ENCODE data around the gene KLHDC3. TPM values are rescaled to one million over a fixed set of nuclear protein-coding genes. Genes with fewer than 3 reads are reported as not detected.

The KLHDC3 gene
- total and polyA plus RNA-seq, 10 of the 15 experiments (the other 5 are each of a cell fraction or from before 2014, with no cell fraction given) = 2.4 to 102 (median 55.4) TPM

DNA sequence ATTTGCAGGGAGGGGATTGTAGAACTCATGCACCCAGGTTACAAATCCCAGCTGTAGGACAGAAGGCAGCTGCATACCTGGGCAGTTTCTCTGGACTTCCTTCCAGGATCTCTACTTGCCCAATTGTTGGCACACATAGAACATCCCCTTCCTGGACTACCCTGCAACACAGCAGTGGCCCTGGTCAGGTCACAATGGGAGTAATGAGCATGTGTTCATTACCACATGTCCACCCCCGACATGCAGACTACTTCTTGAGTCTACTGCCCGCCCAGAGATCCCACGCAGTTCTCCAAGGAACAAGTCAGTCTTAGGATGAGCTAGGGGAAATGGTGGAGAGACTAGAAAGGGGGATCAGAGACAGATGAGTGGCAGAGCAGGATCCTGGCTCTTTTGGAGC is 40.1 kb upstream of the KLHDC3 start:
- no peak overlapping the region for H3K4me2 ChIP-seq (ENCODE audit: control insufficient read depth, insufficient read depth)
- no peak overlapping the region for H3K4me3 ChIP-seq
- no peak overlapping the region for H2AFZ ChIP-seq (ENCODE audit: control insufficient read depth, low read depth, low read length)
- intact Hi-C loops (cut with micrococcal nuclease; ENCODE audit: unreplicated experiment) (no loop called here), in situ Hi-C loops (cut with MboI) (no loop called here)
- H3K4me1 ChIP-seq (ENCODE audit: control insufficient read depth, insufficient read depth, low read length) = peaks cover 3% of the 10 kb centered on the region
- ChIA-PET SMC1A (ENCODE audit: uncharacterized antibody, unreplicated experiment) (interaction anchor here (2.2 kb wide), 1 partner anchor 10 kb away, joined by 8 read pairs; the partner anchor contains the start of gene PPP2R5D), RAD21 (ENCODE audit: unreplicated experiment) (interaction anchor here (0.6 to 1.1 kb wide), 2 partner anchors 9 to 184 kb away, joined by 3 to 4 read pairs; no protein-coding TSS in a partner anchor), CTCF (interaction anchor here (0.6 kb wide), 2 partner anchors 66 to 161 kb away, joined by 3 to 4 read pairs; no protein-coding TSS in a partner anchor), POLR2A (no interaction called here)
- FAIRE-seq = no peak
- no peaks in the 10 kb centered on the region for H3K27me3 ChIP-seq (replicated peaks in 1 of 2; ENCODE audit: control insufficient read depth in 2 of 2, insufficient read depth in 2 of 2, low read length in 1 of 2)
- no peaks in the 10 kb centered on the region for H3K9me3 ChIP-seq (replicated peaks; ENCODE audit: control insufficient read depth, insufficient read depth, low read length)
- BruUV-seq (replicated peaks) = no TSS peak
- no peak for DNase-seq (ENCODE audit: low read depth, low spot score)
- no peak overlapping the region for H3K9ac ChIP-seq (ENCODE audit: control insufficient read depth, insufficient read depth, low read length)
- WGBS (ENCODE audit: insufficient coverage, insufficient replicate concordance, low lambda C conversion rate, missing lambda C conversion rate) = 95% methylated on average over 3 of the region's 3 CpGs
- H3K36me3 ChIP-seq (ENCODE audit: control insufficient read depth in 2 of 2, insufficient read depth in 2 of 2, low read length in 1 of 2) = no peaks in the 10 kb centered on the region; a peak in 1 of 4 replicates
- no peak for ATAC-seq
- peaks cover 19% of the 10 kb centered on the region for H3K79me2 ChIP-seq (ENCODE audit: control insufficient read depth, insufficient read depth, low read length)
- H3K27ac ChIP-seq (ENCODE audit: control insufficient read depth, insufficient read depth) = no peak overlapping the region
- H4K20me1 ChIP-seq (ENCODE audit: control insufficient read depth, insufficient read depth) = no peaks in the 10 kb centered on the region
- TF ChIP-seq, protein P1, sequence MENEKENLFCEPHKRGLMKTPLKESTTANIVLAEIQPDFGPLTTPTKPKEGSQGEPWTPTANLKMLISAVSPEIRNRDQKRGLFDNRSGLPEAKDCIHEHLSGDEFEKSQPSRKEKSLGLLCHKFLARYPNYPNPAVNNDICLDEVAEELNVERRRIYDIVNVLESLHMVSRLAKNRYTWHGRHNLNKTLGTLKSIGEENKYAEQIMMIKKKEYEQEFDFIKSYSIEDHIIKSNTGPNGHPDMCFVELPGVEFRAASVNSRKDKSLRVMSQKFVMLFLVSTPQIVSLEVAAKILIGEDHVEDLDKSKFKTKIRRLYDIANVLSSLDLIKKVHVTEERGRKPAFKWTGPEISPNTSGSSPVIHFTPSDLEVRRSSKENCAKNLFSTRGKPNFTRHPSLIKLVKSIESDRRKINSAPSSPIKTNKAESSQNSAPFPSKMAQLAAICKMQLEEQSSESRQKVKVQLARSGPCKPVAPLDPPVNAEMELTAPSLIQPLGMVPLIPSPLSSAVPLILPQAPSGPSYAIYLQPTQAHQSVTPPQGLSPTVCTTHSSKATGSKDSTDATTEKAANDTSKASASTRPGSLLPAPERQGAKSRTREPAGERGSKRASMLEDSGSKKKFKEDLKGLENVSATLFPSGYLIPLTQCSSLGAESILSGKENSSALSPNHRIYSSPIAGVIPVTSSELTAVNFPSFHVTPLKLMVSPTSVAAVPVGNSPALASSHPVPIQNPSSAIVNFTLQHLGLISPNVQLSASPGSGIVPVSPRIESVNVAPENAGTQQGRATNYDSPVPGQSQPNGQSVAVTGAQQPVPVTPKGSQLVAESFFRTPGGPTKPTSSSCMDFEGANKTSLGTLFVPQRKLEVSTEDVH (IDR thresholded peaks at IDR 0.05; ENCODE audit: low read depth, partially characterized antibody) = no peak
- TF ChIP-seq, protein P2, sequence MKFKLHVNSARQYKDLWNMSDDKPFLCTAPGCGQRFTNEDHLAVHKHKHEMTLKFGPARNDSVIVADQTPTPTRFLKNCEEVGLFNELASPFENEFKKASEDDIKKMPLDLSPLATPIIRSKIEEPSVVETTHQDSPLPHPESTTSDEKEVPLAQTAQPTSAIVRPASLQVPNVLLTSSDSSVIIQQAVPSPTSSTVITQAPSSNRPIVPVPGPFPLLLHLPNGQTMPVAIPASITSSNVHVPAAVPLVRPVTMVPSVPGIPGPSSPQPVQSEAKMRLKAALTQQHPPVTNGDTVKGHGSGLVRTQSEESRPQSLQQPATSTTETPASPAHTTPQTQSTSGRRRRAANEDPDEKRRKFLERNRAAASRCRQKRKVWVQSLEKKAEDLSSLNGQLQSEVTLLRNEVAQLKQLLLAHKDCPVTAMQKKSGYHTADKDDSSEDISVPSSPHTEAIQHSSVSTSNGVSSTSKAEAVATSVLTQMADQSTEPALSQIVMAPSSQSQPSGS (IDR thresholded peaks at IDR 0.05; ENCODE audit: low read length) = no peak
- TF ChIP-seq HDAC6 (IDR thresholded peaks at IDR 0.05; ENCODE audit: unreplicated experiment) = no peak
- no peak for TF ChIP-seq BRCA1 (IDR thresholded peaks at IDR 0.05; ENCODE audit: low read depth, low read length)
- TF ChIP-seq, protein P3, sequence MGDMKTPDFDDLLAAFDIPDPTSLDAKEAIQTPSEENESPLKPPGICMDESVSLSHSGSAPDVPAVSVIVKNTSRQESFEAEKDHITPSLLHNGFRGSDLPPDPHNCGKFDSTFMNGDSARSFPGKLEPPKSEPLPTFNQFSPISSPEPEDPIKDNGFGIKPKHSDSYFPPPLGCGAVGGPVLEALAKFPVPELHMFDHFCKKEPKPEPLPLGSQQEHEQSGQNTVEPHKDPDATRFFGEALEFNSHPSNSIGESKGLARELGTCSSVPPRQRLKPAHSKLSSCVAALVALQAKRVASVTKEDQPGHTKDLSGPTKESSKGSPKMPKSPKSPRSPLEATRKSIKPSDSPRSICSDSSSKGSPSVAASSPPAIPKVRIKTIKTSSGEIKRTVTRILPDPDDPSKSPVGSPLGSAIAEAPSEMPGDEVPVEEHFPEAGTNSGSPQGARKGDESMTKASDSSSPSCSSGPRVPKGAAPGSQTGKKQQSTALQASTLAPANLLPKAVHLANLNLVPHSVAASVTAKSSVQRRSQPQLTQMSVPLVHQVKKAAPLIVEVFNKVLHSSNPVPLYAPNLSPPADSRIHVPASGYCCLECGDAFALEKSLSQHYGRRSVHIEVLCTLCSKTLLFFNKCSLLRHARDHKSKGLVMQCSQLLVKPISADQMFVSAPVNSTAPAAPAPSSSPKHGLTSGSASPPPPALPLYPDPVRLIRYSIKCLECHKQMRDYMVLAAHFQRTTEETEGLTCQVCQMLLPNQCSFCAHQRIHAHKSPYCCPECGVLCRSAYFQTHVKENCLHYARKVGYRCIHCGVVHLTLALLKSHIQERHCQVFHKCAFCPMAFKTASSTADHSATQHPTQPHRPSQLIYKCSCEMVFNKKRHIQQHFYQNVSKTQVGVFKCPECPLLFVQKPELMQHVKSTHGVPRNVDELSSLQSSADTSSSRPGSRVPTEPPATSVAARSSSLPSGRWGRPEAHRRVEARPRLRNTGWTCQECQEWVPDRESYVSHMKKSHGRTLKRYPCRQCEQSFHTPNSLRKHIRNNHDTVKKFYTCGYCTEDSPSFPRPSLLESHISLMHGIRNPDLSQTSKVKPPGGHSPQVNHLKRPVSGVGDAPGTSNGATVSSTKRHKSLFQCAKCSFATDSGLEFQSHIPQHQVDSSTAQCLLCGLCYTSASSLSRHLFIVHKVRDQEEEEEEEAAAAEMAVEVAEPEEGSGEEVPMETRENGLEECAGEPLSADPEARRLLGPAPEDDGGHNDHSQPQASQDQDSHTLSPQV (IDR thresholded peaks at IDR 0.05) = no peak
- TF ChIP-seq NR2C1 (IDR thresholded peaks at IDR 0.05) = no peak
- no peak for TF ChIP-seq TCF7 (IDR thresholded peaks at IDR 0.05; ENCODE audit: borderline replicate concordance)
- TF ChIP-seq, protein P4, sequence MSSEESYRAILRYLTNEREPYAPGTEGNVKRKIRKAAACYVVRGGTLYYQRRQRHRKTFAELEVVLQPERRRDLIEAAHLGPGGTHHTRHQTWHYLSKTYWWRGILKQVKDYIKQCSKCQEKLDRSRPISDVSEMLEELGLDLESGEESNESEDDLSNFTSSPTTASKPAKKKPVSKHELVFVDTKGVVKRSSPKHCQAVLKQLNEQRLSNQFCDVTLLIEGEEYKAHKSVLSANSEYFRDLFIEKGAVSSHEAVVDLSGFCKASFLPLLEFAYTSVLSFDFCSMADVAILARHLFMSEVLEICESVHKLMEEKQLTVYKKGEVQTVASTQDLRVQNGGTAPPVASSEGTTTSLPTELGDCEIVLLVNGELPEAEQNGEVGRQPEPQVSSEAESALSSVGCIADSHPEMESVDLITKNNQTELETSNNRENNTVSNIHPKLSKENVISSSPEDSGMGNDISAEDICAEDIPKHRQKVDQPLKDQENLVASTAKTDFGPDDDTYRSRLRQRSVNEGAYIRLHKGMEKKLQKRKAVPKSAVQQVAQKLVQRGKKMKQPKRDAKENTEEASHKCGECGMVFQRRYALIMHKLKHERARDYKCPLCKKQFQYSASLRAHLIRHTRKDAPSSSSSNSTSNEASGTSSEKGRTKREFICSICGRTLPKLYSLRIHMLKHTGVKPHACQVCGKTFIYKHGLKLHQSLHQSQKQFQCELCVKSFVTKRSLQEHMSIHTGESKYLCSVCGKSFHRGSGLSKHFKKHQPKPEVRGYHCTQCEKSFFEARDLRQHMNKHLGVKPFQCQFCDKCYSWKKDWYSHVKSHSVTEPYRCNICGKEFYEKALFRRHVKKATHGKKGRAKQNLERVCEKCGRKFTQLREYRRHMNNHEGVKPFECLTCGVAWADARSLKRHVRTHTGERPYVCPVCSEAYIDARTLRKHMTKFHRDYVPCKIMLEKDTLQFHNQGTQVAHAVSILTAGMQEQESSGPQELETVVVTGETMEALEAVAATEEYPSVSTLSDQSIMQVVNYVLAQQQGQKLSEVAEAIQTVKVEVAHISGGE (CRISPR knock-in tag; IDR thresholded peaks at IDR 0.05) = no peak
- TF ChIP-seq NRF1 (conservative IDR thresholded peaks at IDR 0.05; ENCODE audit: low read depth, low read length) = no peak

All from GM12878 (cell line).